ENCODE results near the gene ETV6.

ETV6 gene

GRCh38 chr12:11649413-11650285 is at the start of gene ETV6:
Gene ETV6 (plus strand): TSS chr12:11649674. CDS start chr12:11650128, 454 bp downstream.
- Mint-ChIP-seq H3K36me3 (ENCODE audit: low read depth) (peaks cover 14% of the 10 kb centered on the region), H3K27me3 (ENCODE audit: low read depth, poor library complexity) (peaks cover 7% of the 10 kb centered on the region), H3K4me1 (peaks cover 41% of the 10 kb centered on the region), H3K9me3 (peaks cover 21% of the 10 kb centered on the region), H3K4me3 (peak within 1 kb of the TSS; percentile 95), H3K27ac (peak within 1 kb of the TSS; percentile 100)
- DNase-seq: peak; percentile 76
- no peak for TF ChIP-seq CTCF (IDR thresholded peaks at IDR 0.05)

DNA sequence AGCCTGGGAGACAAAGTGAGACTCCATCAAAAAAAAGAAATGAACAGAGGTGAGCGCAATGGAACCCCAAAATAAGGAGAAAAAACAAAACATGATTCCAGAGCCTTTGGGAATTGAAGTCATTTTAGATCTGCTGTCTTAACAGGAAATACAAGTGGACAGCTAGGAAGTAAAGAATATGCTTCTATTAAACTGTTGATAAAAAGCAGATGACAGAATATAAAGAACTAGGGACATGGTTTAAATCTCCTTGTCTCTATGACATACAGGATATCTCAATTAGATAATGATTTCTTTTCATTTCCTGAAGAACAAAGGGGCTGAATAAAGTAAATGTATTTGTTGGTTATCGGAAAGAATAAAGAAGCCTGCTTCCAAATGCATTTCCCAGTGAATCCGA is 49.3 kb upstream of the ETV6 start:
- Mint-ChIP-seq H3K27ac (no peak overlapping the region), H3K4me3 (no peak overlapping the region), H3K36me3 (ENCODE audit: low read depth) (no peaks in the 10 kb centered on the region), H3K27me3 (ENCODE audit: low read depth, poor library complexity) (no peaks in the 10 kb centered on the region), H3K4me1 (peaks cover 10% of the 10 kb centered on the region), H3K9me3 (no peaks in the 10 kb centered on the region)
- no peak for TF ChIP-seq CTCF (IDR thresholded peaks at IDR 0.05)
- DNase-seq: no peak

DNA sequence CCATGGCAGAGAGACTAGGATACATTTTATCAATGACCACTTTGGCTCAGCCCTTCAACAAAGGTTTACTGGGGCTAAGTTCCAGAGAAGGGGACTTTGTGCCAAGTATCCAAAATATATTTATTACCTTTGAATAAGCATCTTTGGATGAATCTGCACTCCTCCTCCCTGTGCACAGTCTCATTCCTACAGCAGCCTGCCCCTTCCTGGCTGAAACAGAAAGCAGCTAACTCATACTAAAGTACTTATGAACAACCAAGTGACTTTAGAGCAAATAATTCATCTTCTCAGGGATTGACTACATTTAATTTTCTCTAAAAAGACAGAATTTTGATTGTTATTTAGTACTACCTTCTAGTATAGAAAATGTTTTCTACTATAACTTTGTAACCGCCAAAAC is 47.8 kb upstream of the ETV6 start:
- Mint-ChIP-seq H3K36me3 (ENCODE audit: low read depth) (no peaks in the 10 kb centered on the region), H3K9me3 (no peaks in the 10 kb centered on the region), H3K27ac (no peak overlapping the region), H3K4me3 (no peak overlapping the region), H3K27me3 (ENCODE audit: low read depth, poor library complexity) (no peaks in the 10 kb centered on the region), H3K4me1 (peaks cover 10% of the 10 kb centered on the region)
- no peak for DNase-seq
- no peak for TF ChIP-seq CTCF (IDR thresholded peaks at IDR 0.05)

- no peak overlapping the region for H3K27ac Mint-ChIP-seq
- H3K9me3 Mint-ChIP-seq: no peaks in the 10 kb centered on the region
- no peaks in the 10 kb centered on the region for H3K4me1 Mint-ChIP-seq
- no peak for TF ChIP-seq CTCF (IDR thresholded peaks at IDR 0.05)
- peaks cover 17% of the 10 kb centered on the region for H3K27me3 Mint-ChIP-seq (ENCODE audit: low read depth, poor library complexity)
- H3K4me3 Mint-ChIP-seq: no peak overlapping the region
- no peak for DNase-seq
- H3K36me3 Mint-ChIP-seq (ENCODE audit: low read depth): no peaks in the 10 kb centered on the region
These were observed 42.0 kb upstream of the ETV6 start for GRCh38 chr12:11607313-11608081.

DNA sequence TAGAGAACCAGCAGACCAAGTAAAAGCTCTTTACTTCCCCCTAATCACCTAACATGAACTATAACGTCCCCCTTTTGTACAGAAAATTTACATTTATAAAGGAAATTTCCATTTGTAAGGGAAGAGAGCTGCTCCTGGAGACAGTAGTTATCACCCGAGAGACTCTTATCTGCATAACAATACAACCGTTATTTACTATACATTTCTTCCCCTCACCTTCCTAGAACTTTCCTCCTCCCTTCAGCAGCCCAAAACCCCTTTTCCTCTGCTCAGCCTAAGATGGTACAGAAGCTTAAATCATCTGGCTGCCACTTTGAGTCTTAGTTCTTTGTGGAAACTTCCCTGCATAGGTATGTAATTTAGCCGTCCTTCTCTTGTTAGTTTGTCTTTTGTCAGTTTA is 40.4 kb upstream of the ETV6 start:
- no peak for DNase-seq
- Mint-ChIP-seq H3K36me3 (ENCODE audit: low read depth) (no peaks in the 10 kb centered on the region), H3K4me3 (no peak overlapping the region), H3K9me3 (no peaks in the 10 kb centered on the region), H3K4me1 (peaks cover 6% of the 10 kb centered on the region), H3K27ac (no peak overlapping the region), H3K27me3 (ENCODE audit: low read depth, poor library complexity) (peaks cover 17% of the 10 kb centered on the region)
- TF ChIP-seq CTCF (IDR thresholded peaks at IDR 0.05): no peak
